ENCODE results near the gene ITGA8. TPM values are rescaled to one million over a fixed set of nuclear protein-coding genes. Genes with fewer than 3 reads are reported as not detected.

The ITGA8 gene
- total and polyA plus RNA-seq, 2 of the 13 experiments (the other 11 are each of a cell fraction or from before 2014, with no cell fraction given): not detected

GRCh38 chr10:15684768-15685167 is 35.0 kb downstream of the ITGA8 start:
- Histone ChIP-seq H3K9ac (ENCODE audit: insufficient read depth, low read depth, low read length) (no peak overlapping the region), H3K4me2 (ENCODE audit: low read depth, low read length) (no peak overlapping the region), H3K79me2 (ENCODE audit: insufficient read depth, low read length) (no peaks in the 10 kb centered on the region), H4K20me1 (ENCODE audit: insufficient read depth, low read length) (no peaks in the 10 kb centered on the region), H3K27me3 (ENCODE audit: control insufficient read depth in 1 of 2, insufficient read depth in 2 of 2, low read length in 2 of 2) (0 out of 5 replicates have a peak, but pooled peaks cover 2% of the 10 kb centered on the region in 2 experiments), H3K27ac (ENCODE audit: extremely low read length, insufficient read depth, low read length) (no peak overlapping the region), H3K9me3 (ENCODE audit: low read length) (no peaks in the 10 kb centered on the region), H2AFZ (ENCODE audit: low read length) (no peak overlapping the region), H3K36me3 (replicated peaks in 1 of 2; ENCODE audit: control insufficient read depth in 1 of 2, insufficient read depth in 2 of 2, low read length in 2 of 2) (no peaks in the 10 kb centered on the region), H3K4me1 (ENCODE audit: insufficient read depth, low read length) (no peaks in the 10 kb centered on the region), H3K4me3 (replicated peaks in 1 of 3; ENCODE audit: insufficient read depth in 1 of 3, low read depth in 2 of 3, low read length in 3 of 3) (no peak overlapping the region)
- intact Hi-C loops (cut with micrococcal nuclease; ENCODE audit: unreplicated experiment) (no loop called here), in situ Hi-C loops (cut with HindIII; ENCODE audit: extremely low pct_ligation_motif_present, low pct_unique_long_range_greater_than_20kb) (no loop called here)
- no TSS peak for BruUV-seq (replicated peaks)
- CTCF ChIA-PET (ENCODE audit: low intra/inter-chr PET ratio, low total read pairs): no interaction called here
- 43% methylated on average over 4 of the region's 4 CpGs for WGBS (ENCODE audit: low lambda C conversion rate)
- POLR2A ChIA-PET: no interaction called here
- ATAC-seq (no peak), DNase-seq (ENCODE audit: low spot score) (no peak), FAIRE-seq (no peak)
- TF ChIP-seq NR2F1 (CRISPR knock-in tag; IDR thresholded peaks at IDR 0.05) (no peak), IKZF1 (IDR thresholded peaks at IDR 0.05) (no peak), MEF2D (CRISPR knock-in tag; IDR thresholded peaks at IDR 0.05) (no peak), ZNF318 (CRISPR knock-in tag; IDR thresholded peaks at IDR 0.05) (no peak), ZNF782 (CRISPR knock-in tag; IDR thresholded peaks at IDR 0.05; ENCODE audit: borderline replicate concordance) (no peak), DNMT3B (CRISPR knock-in tag; conservative IDR thresholded peaks at IDR 0.05) (no peak), HMGA1 (CRISPR knock-in tag; conservative IDR thresholded peaks at IDR 0.05) (no peak), CREBL2 (CRISPR knock-in tag; IDR thresholded peaks at IDR 0.05; ENCODE audit: borderline replicate concordance) (no peak), ZNF569 (CRISPR knock-in tag; IDR thresholded peaks at IDR 0.05; ENCODE audit: borderline replicate concordance) (no peak), HDAC2 (CRISPR knock-in tag; IDR thresholded peaks at IDR 0.05) (no peak), MZF1 (CRISPR knock-in tag; IDR thresholded peaks at IDR 0.05; ENCODE audit: borderline replicate concordance) (no peak), ZEB1 (IDR thresholded peaks at IDR 0.05; ENCODE audit: insufficient replicate concordance, low read depth) (no peak), ZFYVE20 (CRISPR knock-in tag; IDR thresholded peaks at IDR 0.05; ENCODE audit: borderline replicate concordance, low read depth) (no peak), PLRG1 (conservative IDR thresholded peaks at IDR 0.05) (no peak), ZFY (CRISPR knock-in tag; IDR thresholded peaks at IDR 0.05) (no peak), PHF21A (CRISPR knock-in tag; IDR thresholded peaks at IDR 0.05) (no peak), FUBP1 (CRISPR knock-in tag; IDR thresholded peaks at IDR 0.05; ENCODE audit: borderline replicate concordance) (no peak)

Data from HepG2 (cell line).